HUDEP-2 (cell line): Measurements from ENCODE around the gene PEX3.
"Not testable (repeated sequence)": the region's sequence is repeated elsewhere in the genome, so short reads cannot be mapped to it uniquely, and the experiment has no call there.

ENCODE experiments used
- DNase-seq, 76 experiments: peaks; one replicate each; lab custom pipeline; 2025; ENCODE audit not compliant: unreplicated experiment in 76 of 76; lab: John Stamatoyannopoulos, UW

The PEX3 gene

DNA sequence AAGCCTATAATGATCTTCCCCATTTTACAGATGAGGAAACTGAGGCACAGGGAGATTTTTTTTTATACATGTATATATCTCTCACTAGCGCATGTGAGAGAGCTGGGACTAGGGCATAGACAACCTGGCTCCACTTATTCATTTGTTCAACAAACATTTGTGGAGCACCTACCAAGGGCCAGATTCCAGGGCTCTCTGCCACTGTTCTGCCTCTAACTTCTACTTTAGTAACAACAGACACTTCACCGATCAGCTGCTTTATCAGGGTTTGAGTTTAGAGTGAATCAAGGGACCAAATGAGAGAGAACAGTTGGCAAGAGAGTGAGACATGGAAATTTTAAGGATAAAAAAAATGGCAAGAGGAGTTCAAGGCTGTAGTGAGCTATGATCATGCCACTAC is 7.5 kb upstream of the PEX3 start:
- DNase-seq, result no peak

DNA sequence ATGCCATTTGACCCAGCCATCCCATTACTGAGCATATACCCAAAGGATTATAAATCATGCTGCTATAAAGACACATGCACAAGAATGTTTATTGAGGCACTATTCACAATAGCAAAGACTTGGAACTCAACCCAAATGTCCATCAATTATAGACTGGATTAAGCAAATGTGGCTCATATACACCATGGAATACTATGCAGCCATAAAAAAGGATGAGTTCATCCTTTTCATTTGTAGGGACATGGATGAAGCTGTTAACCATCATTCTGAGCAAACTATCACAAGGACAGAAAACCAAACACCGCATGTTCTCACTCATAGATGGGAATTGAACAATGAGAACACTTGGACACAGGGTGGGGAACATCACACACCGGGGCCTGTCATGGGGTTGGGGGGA is 2.7 kb upstream of the PEX3 start:
- peak in 1 of 76 experiments; percentile 9 for DNase-seq

GRCh38 chr6:143449082-143449713 is 1.4 kb upstream of the PEX3 start:
- peak in 7 of 76 experiments; percentile 13 to 67 (median 40) for DNase-seq

DNA sequence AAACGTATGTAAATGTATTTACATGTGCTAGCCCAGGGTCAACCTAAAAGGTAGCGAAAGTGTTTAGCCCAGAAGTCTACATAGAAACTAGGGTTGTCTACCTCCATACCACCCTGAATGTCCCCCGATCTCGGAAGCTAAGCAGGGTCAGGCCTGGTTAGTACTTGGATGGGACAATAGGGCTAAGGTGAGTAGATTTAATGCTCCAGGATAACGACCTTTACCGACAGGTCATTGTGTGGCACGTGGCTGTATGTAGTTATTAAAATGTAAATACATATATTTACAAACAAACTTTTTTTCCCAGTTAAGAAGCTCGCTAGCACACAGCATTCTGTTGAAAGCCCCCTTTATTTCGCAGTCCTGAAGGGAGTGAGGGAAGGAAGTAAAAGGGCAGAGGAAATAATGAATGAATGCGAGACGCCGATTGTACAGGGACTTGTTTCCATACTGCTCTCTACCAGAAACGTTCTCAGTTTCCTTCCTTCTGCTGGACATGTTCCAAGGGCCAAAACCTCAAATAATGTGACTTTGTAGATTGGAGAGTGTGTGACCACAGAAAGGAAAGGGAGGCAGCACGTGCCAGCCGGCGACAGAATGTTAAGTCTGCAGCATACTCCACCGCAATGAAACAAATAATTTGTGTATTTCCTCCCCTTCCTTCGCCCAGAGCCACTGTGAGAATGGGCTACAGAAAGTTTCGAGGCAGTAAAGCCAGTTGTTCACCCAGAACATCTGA is 722 bp upstream of the PEX3 start:
- DNase-seq, result peak in 73 of 76 experiments; percentile 20 to 92 (median 75)

DNA sequence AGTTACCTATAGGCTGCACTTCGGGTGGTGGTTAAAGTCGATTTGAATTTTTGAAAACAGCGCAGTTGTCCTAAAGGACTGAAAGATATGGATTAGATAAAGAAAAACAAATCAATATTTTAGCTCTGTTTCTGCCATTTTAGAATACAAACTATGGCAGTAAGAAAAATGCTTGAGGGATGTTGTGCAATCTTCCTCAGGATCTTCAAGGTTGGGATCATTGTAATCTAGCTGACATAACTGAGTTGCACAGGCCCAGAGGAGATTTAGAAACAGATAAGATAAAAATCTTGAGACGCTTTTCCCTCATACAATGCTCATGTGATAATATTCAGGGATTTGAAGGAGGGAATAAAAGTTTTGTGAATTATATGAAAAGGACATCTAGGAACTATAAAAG is 926 bp downstream of the PEX3 start:
- DNase-seq, result no peak

- no peak for DNase-seq
These were observed 7.2 kb downstream of the PEX3 start for GRCh38 chr6:143457563-143458359.

GRCh38 chr6:143465546-143465945 is 14.9 kb downstream of the PEX3 start:
- no peak for DNase-seq

DNA sequence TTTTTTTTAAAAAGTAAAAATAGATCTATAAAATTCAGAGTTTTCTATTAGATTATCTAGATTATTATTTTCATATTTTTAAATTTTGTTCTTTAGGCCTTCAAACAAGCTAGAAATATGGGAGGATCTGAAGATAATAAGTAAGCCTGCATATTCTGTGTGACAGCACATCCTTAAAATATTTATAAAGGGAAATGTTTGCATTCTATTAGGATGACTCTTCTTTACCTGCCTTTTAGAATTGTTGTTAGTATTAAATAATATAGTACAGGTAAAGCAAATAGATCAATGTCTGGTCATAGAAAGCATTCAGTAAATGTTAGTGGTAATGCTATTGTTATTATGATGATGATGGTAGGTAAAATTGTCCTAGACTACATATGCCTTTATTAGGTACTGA is 17.4 kb downstream of the PEX3 start:
- DNase-seq, result no peak

DNA sequence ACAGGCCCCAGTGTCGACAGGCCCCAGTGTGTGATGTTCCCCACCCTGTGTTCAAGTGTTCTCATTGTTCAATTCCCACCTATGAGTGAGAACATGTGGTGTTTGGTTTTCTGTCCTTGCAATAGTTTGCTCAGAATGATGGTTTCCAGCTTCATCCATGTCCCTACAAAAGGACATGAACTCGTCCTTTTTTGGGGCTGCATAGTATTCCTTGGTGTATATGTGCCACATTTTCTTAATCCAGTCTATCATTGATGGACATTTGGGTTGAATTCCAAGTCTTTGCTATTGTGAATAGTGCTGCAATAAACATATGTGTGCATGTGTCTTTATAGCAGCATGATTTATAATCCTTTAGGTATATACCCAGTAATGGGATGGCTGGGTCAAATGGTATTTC is 18.2 kb downstream of the PEX3 start:
- DNase-seq, result not testable (repeated sequence)

DNA sequence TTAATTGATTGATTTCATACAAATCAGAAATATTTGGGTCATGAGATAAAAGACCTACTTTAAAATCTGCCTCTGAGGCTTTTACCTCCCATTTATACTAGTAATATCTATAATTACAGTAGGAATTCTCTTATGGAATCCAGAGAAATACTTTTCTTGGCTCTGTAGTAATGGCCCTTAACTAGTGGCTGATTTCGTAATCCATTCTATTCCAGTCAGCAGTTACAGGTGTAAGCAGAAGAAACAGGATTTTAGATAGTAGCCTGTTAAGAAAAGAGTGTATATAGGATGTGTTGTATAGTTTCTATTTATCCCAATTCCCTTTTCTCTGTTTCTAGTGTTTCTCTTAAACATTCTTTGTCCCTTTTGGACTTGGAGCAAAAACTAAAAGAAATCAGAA is 21.2 kb downstream of the PEX3 start:
- DNase-seq, result no peak

- no peak for DNase-seq
These were observed 25.9 kb downstream of the PEX3 start for GRCh38 chr6:143476545-143476944.

DNA sequence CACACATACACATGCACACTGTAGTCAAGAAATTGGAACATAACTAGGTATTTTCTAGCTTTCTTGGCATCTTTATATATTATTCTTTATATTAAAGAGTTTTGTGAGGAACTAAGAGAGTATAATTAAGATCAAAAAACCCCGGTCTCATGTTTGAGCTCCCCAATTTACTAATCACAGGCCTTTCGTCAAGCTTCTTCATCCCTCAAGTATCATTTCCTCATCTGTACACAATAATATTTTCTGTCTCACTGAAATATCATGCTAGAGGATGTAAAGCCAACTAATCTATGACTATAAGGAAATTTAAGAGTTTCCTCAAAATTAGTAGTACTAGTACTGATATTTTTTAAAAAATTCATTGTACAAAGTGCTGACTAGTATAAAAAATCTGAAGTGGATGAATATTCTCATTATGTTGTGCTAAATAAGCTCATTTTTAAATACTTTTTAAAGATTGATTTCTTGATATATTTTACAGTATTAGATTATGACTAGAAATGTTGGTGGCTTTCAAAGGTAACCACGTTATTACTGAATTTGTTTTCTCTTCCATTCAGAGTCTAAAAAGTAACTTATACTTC is 28.0 kb downstream of the PEX3 start:
- no peak for DNase-seq

GRCh38 chr6:143482593-143482992 is 32.0 kb downstream of the PEX3 start:
- no peak for DNase-seq

DNA sequence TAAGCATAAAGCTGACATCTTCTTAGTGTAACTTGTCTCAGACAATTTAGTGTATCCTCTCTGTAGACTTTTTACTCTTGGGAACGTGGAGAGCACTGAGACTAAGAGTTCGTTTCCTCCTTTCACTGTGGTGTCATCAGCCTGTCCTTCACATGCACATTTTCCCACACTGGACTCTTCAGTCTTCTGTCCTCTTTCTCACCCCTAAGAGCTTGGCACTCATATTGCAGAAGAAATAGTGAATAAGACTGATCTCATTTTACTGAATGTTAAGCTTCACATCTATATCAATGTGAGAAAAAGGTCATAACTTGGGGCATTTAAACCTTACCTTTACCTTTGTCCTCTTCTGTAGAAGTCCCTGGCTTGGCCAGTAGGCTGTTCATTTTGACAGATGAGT is 35.4 kb downstream of the PEX3 start:
- DNase-seq, result no peak

DNA sequence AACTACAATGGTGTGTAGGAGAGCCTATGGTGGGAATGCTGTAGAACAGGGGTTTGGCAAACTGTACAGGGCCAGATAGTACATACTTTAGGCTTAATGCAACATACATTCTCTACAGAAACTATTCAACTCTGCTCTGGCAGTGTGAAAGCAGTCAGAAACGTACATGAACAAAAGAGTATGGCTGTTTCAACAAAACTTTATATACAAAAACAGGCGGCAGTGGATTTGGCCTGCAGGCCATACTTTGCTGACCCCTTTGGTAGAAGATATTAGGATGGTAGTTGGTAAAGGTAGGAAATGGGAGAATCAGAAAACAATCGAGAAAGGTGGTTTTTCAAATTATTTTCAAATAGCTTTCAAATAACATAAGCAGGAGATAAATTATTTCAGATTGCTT is 36.1 kb downstream of the PEX3 start:
- DNase-seq, result no peak

- no peak for DNase-seq
These were observed 39.6 kb downstream of the PEX3 start for GRCh38 chr6:143490244-143490643.

DNA sequence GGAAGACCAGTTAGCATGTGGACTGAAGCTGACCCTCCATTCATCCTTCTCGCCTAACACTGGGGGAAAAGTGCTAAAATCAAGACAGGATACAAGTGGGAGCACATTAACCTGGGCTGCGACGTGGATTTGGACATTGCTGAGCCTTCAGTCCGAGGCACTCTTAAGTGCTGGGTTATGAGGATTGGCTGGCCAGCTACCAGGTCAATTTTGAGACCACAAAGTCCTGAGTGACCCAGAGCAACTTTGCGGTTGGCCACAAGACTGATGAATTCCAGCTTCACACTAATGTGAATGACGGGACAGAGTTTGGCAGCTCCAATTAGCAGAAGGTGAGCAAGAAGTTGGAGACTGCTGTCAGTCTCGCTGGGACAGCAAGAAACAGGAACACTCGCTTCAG is 40.2 kb downstream of the PEX3 start:
- no peak for DNase-seq

DNA sequence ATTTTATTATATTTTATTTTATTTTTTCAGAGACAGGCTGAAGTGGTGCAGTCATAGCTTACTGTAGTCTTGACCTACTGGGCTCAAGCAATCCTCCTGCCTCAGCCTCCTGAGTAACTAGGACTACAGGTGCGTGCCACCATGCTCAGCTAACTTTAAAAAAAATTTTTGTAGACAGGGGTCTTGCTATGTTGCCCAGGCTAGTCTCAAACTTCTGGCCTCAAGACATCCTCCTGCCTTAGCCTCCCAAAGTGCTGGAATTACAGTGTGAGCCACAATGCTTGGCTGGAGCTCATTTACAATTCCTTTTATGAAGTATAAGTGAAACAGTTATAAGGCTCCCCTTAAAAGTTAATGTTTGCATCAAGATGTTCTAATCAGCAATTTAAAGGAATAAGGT is 46.4 kb downstream of the PEX3 start:
- no peak for DNase-seq

DNA sequence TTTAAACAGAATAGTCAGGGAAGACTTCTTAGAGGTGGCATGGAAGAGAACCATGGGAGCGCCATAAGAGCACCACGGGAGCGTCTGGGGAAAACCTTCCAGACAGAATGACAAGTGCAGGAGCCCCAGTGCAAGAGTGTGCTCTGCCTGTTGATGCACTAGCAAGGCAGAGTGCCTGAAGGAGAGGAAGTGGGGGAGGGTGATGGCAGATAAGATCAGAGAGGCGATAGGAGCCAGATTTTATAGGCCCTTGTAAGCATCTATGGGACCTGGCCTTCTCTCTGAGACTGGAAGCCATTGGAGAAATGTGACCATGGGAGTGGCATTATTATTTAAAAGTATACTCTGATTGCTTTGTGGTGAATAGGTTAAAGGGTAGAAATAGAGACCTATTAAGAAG is 47.8 kb downstream of the PEX3 start:
- no peak for DNase-seq

- peak in 2 of 76 experiments; percentile 5 to 15 for DNase-seq
These were observed 51.2 kb downstream of the PEX3 start for GRCh38 chr6:143501851-143502250.

- no peak for DNase-seq
These were observed 53.8 kb downstream of the PEX3 start for GRCh38 chr6:143504369-143504768.
